HG03025 (cell line): ENCODE data around the gene TMC7.

Experiments
- ATAC-seq: cut with Tn5 transposase; IDR thresholded peaks from one replicate; pipeline ENCODE4 v1.9.1; 2021; ENCODE audit warnings: mild to moderate bottlenecking, moderate library complexity; ENCODE audit not compliant: unreplicated experiment, low FRiP score

TMC7 gene

DNA sequence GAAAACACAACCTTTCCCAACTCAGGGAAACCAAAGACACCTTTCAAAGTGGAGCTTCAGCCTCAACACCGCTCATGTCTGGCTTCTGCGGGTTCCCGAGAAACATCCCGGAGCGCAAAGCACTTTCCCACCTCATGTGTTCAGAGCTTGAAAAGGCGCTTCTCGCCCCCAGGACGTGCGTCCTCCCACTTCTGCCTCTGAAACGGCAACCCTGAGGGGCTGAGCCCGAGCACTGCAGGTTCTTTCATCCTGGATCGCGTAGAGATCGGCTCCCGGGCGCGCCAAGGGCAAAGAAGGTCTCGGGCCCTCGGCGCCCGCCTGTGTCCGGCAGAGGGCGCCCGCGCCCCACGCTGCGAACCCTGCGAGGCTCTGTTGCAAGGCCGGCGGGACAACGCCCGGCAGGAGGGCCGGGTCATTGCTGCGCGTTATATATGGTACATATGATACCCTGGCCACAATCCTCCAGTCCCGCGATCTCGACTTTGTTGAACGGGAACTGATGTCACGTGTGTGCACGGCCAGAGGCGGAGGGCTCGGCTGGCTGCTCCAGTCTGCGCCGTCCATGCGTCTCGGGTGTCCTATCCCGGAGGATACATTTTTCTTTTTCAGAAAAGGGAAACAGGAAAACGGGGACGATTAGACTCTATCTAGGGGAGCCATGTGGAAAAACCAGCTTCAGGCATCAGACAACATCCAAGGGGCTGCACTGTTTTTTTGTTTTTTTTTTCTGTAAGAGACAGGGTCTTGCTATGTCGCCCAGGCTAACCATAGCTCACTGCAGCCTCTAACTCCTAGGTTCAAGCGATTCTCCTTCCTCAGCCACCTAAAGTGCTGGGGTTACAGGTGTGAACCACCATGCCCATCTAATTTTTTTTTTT lies 102.8 kb downstream of the TMC7 start:
- ATAC-seq, result peak; percentile 63

DNA sequence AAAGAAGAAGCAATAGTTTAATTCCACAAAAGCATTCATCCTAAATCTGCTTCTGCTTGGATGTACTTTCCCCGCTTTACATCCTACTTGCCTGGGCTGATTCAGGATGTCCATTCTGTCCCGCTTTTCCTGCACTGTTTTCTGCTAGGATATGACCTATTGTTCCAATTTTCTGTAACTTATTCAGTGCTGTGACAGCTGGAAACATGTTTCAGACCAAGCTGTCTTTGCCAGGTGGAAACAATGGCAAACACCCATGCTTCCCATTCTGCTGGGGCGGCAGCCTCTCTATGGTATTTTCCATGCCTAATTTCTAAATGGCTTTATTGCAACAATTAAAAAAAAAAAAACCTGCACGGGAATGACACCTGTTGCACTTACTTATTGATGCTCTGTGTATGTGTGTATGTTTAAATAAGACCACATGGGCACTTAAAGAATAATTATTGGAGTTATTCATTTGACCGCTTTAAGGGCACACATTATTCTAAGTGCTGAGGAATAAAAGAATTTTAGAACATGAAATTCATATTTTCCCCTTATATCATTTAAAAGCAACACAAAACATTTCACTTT lies 104.7 kb downstream of the TMC7 start:
- ATAC-seq, result no peak

DNA sequence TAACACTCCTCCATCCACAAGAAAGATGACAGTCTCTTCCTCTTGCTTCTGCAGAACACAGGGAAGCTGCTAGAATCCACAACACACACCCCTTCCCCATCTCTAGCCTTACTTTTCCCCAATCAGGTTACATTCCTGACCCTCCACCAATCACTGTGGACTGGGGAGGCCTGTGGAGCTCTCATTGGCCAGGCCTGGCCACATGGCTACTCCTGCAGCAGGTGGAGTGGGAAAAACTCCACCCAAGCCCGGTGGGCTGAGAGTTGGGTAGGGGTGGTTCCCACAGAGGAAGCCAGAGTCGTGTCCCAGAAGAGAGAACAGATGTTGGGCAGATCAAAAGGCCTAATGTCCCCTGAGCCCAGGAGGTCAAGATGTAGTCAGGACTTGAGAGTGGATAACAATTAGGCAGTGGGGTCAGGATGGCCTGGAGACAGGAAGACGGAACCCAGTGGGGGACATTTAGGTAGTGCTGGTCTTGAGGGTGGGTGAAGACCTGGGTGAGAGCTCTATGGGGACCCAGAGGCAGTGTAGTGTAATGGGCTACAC lies 105.7 kb downstream of the TMC7 start:
- no peak for ATAC-seq

DNA sequence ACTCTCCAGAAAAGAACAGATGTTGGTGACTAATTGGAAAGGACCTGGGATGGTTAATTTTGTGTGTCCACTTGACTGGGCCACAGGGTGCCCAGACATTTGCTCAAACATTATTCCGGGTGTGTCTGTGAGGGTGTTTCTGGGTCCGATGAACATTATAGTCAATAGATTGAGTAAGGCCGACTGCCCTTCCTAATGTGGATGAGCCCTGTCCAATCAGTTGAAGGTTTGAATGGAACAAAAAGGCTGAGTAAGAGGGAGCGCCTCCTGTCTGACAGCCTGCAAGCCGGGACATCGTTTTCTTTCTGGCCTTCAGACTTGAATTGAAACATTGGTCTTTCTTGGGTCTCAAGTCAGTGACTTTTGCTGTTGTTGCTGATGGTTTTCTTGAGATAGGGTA lies 107.2 kb downstream of the TMC7 start:
- no peak for ATAC-seq

DNA sequence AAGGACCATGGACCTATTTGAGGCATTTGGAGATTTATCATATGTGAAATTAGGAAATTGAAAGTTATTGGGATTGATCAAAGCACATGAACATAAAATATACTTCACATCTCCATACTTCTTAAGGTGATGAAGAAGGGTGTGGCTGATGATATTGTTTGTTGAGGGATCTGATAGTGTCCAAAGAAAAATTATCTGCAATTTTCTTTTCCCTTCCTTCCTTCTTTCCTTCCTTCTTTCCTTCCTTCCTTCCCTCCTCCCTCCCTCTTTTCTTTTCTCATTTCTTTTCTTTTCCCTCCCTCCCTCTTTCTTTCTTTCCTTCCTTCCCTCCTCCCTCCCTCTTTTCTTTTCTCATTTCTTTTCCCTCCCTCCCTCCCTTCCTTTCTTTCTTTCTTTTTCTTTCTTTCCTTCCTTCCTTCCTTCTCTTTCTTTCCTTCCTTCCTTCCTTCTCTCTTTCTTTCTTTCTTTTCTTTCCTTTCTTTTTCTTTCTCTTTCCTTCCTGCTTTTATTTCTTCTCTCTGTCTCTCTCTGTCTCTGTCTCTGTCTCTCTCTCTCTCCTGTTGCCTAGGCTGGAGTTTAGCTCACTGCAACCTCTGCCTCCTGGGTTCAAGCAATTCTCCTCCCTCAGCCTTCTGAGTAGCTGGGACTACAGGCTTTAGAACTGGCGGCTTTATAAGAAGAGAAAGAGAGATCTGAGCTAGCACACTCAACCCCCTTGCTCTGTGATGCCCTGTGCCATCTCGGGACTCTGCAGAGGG lies 109.1 kb downstream of the TMC7 start:
- ATAC-seq, result no peak

DNA sequence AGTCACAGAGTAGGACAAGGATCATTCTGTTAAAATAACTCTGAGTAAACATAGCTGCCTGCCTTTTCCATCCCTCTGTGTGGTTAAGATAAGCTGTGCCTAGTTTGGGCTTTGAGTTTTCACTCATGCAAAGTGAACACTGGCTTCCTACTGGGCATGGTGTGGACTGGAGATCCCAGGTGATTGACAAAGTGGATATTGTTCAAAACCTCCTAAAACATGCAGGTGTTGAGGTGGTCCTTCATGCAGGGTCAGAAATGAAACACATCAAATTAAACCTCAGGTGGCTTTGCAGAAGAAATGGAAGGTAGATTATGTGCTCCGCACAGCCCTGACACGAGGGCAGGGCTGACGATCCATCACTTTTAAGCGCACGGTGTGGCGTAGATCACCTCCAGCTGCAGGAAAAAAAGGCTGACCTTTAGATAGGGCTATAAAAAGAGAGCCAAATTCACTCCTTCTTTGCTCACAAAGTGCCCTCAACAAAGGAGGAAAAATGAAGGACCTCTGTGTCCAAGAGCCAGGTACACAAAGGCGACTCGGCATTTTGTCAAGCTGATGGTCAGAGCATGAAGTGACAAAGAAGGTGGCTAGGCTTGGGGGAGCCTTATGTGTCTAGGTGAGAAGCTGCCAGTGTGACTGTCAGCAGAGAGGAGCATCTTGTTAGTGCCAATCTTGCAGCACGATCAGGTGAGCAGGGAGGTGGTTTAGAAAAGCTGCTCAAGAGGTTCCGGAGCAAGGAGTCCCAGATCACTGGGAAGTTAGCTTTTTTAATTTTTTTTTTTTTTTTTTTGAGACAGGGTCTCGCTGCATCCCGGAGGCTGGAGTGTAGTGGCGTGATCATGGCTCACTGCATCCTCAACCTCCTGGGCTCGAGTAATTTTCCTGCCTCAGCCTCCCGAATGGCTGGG lies 110.2 kb downstream of the TMC7 start:
- no peak for ATAC-seq

DNA sequence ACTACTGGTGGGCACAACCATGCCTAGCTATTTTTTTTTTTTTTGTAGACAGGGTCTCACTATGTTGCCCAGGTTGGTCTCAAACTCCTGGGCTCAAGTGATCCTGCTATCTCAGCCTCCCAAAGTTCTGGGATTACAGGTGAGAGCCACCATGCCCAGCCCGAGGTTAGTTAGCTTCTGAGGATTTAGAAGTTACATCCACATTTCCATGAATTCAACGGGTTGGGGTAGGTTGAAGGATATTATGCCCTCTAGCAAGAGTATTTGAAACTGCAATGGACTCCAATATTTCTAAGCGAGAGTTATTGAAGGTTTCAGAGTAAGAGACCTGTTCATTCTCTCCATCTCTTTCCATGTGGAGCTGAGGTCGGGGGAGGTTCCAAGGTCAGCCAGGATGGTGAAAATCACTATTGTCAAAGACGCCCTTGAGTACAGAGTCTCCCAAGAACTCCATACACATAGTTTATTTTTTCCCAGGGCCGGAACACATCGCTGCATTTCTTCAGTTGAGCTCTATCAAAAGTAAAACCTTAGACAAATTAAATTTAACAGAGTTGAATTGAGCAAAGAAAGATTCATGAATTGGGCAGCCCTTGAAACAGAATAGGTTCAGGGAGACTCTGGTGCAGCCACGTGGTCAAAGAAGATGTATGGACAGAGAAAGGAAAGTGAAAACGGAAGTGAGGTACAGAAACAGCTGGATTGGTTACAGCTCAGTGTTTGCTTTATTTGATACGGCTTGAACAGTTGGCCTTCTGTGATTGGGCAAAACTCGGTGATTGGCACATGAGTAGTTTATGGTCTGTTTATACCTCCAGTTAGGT lies 111.0 kb downstream of the TMC7 start:
- no peak for ATAC-seq

DNA sequence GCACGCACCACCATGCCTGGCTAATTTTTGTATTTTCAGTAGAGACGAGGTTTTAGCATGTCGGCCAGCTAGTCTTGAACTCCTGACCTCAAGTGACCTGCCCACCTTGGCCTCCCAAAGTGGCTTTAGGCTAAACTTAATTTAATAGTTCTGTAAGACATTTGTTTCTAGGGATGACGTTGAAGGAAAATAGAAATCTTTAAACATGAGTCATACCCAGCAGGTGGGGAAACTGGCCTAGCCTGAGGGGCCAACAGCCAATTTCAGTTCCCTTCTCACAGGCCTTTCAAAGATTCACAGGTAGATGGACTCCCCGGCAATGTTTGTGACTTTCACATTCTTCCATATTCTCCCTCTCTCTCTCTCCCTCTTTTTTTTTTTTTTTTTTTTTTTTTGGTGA lies 111.9 kb downstream of the TMC7 start:
- no peak for ATAC-seq

DNA sequence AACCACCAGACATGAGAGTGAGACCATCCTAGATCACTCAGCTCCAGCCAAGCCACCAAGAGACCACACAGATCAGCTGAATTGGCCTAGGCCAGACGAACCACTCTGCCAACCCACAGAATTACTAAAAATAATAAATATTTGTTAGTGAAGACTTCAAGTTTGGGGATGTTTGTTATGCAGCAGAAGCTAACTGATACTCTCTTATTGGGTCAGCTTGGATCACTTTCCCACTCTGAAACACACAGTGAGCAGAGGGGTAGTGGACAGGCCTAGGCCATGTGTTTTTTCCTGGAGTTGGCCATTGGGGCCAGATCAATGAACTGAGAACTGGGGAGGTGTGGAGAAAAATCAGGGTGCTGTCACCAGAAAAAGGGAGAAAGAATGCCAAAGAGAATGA lies 114.4 kb downstream of the TMC7 start:
- no peak for ATAC-seq

DNA sequence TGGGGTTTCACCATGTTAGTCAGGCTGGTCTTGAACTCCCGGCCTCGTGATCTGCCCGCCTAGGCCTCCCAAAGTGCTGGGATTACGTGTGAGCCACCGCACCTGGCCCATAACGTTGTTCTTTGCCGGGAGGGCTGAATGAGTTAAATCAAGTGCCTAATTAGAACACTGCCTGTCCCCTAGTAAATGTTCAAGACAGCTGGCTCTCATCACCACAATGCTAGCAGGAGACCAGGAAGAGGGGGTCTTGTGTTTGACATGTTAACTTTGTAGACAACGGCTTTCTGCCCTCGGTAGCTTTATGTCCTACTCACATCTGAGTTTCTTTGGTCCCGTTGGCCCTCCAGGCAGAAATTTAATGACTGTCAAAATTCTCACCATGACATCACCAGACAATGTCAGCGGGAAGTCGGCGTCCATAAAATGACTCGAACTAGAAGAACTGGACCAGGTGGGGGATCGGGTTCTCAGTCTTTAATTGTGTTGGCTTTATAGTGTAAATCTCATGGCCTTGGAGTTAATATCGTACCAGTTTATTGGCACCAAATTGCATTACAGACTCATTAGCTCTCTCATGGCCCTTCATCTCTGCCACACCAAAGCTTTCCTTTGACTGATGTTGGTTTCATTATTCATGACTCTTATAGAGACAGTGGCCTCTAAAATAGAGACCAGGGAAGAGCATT lies 118.6 kb downstream of the TMC7 start:
- no peak for ATAC-seq

DNA sequence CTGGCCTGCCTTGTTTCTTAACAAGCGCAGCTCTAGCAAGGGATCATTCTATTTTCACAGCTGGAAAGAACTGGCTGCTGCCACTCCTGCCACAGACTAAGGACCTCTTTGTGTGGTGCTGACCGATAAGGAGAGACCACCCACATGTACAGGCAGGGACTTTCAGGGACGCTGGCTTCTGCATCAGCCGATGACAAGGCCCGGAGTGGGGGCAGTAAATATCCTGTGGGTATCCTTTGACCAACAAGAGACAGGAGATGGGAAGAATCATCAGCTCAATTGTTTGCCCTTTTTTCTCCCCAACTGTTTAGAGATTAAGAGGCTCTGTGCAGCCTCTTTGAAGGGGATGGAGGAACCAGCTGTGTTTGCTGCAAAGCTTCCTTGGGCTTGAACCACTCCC lies 120.9 kb downstream of the TMC7 start:
- ATAC-seq, result no peak

DNA sequence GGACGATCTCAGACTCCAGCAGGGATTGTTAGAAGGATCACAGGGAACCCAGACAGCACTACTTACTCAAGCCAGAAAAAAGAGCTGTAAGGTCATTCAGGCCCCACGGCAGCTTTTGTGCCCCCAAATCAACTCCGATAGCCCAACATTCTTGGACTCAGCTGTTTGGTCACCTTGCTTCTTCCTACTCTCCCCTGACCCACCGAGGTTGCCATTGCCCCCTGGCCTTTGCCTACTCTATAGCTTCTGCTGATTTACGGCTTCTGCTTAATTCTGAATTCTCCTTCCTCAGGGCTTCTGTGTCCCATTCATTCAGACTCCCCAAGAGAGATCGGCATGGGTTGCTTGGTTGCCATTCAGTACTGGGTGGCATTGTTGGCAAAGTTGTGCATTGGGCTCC lies 121.4 kb downstream of the TMC7 start:
- ATAC-seq, result no peak

DNA sequence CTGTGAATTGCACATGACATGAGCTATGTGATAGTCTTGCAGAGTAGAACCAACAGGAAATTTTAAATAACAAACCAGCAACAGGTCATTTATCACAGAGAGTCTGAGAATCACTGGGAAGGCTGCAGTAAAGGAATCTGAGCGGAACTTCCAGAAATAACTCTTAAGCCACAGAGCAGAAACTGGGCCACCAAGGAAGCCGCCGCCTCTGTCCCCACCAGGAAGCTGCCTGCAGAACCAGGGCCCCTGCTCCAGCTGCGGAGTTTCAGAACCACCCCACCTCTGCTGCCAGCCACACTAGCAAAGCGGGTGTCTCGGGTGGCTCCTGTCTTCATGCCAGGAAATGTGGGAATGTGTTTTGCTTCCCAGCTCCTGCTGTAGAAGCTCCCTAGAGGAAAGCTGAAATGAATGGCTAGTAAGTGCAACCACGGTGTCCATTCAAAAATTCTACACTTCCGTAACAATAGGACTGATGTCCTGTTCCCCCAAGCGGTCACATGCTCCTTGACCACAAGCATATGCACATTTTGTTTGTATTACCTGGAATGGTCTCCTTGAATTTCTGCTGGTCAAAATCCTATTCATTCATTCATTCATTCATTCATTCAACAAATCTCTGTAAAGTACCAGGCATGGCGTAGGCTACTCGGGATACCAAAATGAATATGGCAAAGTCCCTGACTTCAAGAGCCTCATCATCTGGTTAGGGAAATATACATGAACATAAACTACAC lies 122.3 kb downstream of the TMC7 start:
- ATAC-seq, result no peak

DNA sequence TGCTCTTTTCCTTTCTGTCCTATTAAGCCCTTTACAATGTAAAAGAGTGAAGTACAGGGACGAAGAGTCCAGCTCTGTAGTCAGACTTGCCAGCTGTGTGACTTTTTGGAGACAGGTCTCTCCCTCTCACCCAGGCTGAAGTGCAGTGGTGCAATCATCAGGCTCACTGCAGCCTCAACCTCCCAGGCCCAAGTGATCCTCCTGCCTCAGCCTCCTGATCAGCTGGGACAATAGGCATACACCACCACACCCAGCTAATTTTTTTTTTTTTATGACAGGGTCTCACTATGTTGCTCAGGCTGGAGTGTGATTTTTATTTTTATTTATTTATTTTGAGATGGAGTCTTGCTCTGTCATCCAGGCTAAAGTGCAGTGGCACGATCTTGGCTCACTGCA lies 122.9 kb downstream of the TMC7 start:
- ATAC-seq, result no peak

DNA sequence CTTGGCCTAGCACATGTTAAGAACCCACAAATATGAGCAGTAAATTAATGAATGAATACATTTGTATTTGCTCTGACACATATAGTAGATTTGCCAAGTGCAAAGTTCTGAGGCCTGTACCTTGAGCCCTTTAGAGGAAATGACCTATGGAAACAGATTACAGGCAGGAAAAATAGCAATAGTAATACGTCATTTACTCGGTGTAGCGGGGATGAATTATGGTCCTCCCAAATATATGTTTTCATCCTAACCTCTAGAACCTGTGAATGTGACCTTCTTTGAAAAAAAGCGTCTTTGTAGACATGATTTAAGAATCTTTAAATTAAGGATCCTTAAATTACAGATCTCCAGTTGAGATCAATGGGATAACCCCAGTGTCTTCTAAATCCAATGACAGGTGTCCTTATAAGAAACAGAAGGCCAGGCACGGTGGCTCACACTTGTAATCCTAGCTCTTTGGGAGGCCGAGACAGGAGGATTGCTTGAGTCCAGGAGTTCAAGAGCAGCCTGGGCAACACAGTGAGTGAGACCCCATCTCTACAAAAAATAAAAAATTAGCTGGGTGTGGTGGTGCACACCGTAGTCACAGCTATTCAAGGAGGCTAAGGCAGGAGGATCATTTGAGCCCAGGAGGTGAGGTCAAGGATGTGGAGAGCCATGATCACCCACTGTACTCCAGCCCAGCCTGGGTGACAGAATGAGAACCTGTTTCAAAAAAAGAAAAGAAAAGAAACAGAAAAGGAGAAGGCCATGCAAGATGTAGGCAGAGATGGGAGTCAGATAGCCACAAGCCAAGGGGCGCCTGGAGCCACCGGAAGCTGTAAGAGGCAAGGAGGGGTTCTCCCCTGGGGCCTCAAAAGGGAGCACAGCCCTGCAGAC lies 124.9 kb downstream of the TMC7 start:
- ATAC-seq, result no peak

DNA sequence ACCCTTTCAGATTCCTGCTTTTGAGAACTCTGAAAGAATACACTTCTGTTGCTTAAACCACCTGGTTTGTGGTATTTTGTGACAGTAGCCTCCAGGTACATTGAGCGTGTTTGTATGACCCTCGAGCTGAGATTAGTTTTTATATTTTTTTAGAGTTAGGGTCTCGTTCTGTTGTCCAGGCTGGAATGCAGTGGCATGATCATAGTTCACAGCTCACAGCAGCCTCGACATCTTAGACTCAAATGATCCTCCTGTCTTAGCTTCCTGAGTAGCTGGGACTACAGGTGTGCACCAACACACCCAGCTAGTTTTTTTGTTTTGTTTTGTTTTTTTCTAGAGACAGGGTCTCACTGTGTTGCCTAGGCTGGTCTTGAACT lies 125.5 kb downstream of the TMC7 start:
- no peak for ATAC-seq
